ENCODE measurements around the gene USH1C.

Gene USH1C

DNA sequence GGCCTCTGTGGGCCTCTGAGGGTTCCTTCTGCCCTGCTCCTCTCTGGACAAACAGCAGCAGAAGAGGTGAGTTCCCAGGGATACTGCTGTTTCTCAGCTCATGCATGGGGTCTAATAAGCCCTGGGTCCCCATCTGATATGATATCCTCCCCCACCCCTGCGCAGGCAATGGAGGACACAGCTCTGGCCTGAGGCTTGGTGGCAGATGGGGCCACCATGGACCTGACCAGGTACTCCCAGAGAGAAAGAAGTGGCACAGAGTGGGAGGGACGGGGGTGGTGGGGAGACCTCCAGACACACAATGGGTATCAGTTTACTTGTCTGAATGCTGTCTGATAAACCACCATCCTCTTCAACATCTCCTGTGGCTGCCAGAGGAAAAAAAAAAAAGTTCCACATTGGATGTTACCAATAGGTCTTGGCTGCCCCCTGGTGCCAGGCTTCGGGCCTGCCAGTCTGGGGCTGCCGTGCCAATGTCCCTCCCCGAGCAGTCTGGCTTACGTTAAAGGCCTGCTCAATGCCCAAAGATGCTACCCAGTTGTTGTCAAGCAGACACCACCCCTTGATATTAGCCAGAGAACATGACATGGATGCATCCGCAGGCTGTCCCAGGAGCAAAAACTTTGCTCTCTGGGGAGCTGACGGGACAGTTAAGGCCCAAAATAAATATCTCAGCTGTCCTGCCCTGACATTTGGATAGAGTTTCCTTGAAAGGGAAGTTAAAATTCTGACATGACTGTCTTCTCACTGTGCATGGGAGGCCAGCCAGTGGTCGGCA, 39.7 kb downstream of the USH1C start:
- peak; percentile 49 for DNase-seq (ENCODE audit: low read depth, low spot score)

DNA sequence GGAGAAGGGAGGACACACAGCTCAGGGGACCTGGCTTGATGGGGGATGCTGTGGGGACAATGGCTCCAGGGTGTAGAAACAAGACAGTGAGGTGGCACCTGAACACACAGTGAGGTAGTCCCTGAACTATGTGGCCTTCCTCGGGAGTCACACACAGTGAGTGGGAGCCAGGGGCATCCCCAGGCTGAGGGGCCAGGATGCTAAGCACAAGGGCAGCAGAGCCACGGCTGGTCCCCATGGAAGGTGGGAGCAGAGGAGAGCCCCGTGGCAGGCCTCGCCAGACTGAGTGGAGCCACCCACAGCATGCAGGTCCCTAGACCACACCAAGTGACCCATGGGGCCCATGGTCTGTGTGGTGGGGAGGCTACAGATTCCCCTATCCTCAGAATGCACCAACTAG, 41.6 kb downstream of the USH1C start:
- DNase-seq (ENCODE audit: low read depth, low spot score): no peak

DNA sequence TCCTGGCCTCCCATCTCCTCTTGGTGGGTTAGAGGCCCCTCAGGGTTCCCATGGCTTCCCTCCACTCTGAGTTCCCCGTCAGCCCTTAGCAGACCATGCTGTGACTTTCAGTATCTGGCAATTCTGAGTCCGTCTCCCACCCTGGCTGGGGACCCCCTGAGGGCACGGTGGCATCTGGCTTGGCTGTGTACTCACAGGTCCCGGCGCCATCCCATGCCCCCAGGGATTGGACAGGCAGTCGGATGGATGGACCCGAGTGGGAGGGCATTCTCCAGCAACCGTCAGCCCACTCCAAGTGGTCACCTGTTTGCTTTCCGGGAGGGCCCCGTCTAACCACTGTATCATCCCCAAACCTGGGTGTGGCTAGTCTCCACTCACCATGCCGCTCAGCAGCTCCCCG, 43.5 kb downstream of the USH1C start:
- DNase-seq (ENCODE audit: low read depth, low spot score): no peak

DNA sequence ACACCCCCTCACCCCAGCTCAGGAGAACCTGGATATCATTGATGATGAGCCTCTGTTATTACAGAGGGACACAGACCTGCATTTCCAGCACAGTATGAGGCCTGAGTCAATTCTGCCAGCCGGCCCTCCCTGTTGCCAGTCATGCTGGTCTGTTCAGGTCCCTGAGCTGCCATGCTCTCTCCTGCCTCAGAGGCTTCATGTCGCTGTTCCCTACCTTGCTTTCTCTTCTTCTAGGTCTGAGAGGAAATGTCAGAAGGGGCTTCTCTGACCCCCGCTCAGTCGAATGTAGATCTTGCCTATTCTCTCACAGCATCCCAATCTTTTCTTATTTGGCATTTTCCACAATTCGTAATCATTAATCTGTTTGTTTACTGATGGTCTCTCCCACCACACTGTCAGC, 45.7 kb downstream of the USH1C start:
- DNase-seq (ENCODE audit: low read depth, low spot score): no peak

DNA sequence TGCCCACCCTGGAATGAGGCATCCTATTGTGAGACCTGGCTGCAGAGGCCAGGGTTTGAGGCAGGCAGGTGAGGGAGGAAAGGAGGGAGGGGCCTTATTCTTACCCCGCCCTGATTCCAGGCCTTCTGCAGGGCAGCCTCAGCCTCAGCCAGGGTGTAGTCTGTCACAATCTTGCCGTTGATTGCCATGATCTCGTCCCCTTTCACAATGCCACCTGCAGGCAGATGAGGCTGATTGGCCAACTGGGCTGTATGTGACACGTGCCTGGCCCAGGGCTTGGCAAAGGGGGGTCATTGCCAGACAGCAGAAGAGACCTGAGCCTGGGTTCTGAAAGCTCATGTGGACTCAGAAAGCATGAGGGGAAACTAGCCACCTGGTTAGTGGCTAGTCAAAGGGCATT, 46.2 kb downstream of the USH1C start:
- DNase-seq (ENCODE audit: low read depth, low spot score): no peak

DNA sequence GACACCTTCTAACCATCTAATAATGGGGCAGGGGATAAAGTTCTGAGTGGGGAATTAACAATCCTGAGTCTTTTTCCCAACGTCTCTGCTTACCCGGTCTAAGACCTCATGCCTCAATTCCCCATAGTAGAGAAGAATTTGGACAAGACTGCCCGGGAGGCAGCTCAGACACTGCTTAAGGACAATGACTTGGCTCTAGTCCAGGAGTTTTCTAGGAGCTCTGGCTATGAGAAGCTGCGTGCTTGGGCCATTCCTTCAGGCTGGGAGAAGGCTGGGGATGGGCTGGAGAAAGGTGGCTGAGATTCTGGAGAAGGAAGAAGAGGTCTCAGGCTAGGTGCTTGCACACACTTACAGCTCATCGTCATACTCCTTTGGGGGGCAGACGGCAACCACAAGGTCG, 47.8 kb downstream of the USH1C start:
- DNase-seq (ENCODE audit: low read depth, low spot score): no peak

DNA sequence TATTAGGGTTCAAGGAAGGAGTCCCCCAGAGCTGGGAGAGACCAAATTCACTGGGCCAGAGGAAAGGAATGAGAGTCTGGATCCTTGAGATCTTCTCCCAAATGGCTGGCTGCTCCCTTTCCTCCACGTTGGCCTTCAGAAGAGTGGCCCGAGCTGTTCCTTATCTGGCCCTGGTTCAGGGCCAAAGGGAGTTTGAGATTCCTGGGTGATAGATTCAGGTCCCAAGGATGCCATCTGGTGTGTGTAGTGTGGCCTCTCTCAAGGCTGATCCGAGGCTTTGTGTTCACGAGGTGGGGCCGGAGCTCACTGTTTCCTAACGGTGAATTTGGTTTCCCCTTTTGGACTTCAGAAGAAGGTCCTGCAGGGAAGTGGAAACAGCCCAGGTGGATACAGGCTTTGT, 50.2 kb downstream of the USH1C start:
- DNase-seq (ENCODE audit: low read depth, low spot score): no peak

DNA sequence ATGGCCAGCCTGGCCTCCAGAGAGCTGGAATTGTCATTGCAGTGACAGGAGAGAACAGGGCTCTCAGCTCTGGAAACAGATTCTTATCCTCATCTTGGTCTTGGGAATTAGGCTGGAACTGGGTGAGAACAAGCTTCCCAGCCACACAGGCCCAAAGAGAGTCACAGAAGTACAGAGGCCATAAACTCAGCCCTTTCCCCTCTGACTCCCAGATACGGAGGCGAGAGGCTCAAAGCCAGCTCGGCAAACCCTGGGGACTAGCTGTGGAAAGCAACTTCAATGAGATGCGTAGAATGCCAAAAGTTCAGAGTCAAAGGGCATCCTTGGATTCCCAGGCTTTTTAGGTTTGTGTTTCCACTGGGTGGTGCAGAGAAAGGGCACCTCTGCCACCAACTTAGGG, 53.3 kb downstream of the USH1C start:
- no peak for DNase-seq (ENCODE audit: low read depth, low spot score)

DNA sequence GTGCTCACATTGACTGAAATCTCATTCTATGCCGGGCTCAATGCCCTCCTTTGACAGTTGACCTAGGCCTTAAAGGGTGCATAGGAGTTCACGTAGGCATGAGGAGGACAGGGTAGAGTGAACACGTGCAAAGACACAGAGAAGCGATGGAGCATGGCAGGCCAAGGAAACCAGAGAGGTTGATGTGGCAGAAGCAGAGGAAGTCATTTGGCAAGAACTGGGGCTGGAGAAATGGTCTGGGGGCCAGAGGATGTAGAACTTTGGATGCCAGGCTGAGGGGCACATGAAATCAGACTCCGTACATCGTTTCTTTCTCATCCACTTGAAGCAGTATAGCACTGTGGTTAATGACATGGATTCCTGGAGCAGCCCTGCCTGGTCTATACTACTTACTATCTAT, 54.0 kb downstream of the USH1C start:
- DNase-seq (ENCODE audit: low read depth, low spot score): no peak

DNA sequence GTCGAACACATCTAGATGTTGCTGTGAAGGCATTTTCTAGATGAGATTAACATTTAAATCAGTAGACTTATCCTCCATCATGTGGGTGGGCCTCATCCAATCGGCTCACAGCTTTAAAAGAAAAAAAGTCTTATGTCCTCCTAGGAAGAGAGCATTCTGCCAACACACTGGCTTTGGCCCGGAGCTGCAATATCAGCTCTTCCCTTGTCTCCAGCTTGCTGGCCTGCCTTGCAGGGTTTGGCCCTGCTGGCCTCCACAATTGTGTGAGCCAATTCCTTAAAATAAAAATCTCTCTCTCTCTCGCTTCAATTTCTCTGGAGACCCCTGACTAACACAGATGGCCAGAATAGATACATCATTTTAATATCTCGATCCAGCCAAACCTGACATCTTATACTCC, 54.5 kb downstream of the USH1C start:
- DNase-seq (ENCODE audit: low read depth, low spot score): no peak

DNA sequence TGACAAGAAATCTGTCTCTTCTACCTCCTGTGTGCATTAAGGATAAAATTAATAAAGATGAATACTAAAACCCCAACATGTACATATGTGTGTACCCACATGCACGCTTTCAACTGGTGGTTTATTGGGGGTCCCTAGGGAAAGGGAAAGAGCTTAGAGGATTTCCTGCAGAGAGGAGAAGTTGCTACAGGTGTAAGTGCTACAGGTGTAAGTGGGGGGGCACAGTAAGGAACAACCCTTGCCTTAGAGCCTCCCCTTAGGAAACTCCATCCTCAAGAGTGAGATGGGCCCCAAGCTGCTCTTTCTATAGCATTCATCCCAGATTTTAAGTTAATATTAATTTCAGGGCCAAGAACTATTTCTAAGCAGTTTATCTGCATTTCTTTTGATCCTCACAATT, 55.7 kb downstream of the USH1C start:
- no peak for DNase-seq (ENCODE audit: low read depth, low spot score)

DNA sequence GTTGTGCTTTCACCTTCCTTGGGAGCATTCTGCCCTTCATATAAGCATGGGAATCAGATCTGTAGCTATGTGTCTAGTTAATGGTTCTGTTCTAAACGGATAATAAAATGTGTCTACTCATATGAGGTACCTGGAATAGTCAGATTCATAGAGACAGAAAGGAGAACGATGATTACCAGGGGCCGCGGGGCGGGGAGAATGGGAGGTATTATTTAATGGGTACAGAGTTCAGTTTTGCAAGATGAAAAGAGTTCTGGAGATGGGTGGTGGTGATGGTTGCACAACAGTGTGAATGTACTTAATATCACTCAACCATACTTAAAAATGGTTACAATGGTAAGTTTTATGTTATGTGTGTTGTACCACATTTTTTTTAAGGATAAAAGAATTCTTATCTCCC, 57.6 kb downstream of the USH1C start:
- DNase-seq (ENCODE audit: low read depth, low spot score): no peak

DNA sequence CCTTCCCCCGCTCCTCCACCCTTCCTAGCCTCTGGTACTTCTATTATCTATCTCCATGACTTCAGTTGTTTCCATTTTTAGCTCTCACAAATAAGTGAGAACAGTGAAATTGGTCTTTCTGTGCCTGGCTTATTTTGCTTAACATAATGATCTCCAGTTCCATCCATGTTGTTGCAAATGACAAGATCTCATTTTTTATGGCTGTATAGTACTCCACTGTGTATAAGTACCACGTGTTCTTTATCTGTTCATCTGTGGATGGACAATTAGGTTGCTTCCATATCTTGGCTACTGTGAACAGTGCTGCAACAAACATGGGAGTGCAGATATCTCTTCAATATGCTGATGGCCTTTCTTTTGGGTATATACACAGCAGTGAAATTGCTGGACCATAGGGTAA, 60.7 kb downstream of the USH1C start:
- DNase-seq (ENCODE audit: low read depth, low spot score): no peak

DNA sequence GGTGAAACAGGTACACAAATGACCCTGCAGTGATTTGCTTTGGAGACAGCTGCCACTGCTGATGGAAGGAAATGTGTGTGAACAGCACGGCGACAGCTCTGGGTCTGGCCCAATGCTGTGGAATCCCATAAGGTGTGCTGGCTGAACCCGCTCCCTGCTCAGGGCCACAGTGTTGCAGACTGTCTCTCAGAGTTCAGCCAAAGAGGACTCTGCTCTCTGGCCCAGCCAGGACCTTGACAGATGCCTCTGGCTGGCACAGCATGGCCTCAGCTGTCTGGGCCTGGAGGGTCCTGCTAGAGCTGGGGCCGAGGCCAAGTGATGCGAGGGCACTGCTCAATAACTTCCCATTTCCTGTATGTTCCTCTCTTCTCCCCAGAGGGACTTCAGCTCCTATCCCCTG, 62.3 kb downstream of the USH1C start:
- DNase-seq (ENCODE audit: low read depth, low spot score): no peak

DNA sequence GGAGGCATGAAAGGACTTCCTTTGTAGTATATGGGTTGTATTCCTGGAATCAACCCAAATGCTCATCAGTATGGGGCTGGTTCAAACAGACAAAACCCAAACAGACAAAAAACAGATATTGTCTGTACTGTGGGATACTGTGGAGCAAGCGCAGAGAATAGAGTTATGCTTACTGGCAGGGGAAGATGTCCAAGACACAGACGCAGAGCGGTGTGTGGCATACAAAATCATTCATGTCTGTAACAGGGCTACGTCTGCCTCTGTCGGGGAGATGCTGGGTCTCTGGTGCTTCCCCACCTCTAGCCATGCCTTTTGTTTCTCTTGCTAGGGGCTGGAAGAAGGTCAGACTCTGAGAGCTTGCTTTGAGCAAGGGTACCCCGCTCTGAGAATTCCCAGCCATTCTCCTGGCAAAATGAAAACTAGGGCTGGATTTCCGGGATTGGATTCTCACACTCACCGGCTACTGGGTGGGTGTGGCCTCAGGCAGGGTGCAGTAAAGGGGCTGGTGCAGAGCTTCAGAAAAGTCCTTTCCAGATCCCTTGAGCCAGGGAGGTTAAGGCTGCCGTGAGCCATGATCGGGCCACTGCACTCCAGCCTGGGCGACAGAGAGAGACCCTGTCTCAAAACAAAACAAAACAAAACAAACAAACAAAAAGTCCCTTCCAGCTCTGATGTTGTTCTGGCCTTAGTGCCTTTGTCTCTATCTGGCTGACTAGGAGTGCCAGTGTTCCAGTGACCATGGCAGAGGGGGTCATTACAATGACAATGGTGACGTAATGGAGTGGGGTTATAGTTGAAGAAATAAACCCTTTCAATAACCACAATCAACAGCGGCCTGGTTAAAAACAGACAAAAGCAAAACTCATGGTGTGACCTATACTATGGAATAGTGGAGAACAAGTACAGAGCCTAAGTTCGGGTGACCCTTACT, 64.7 kb downstream of the USH1C start:
- no peak for DNase-seq (ENCODE audit: low read depth, low spot score)

DNA sequence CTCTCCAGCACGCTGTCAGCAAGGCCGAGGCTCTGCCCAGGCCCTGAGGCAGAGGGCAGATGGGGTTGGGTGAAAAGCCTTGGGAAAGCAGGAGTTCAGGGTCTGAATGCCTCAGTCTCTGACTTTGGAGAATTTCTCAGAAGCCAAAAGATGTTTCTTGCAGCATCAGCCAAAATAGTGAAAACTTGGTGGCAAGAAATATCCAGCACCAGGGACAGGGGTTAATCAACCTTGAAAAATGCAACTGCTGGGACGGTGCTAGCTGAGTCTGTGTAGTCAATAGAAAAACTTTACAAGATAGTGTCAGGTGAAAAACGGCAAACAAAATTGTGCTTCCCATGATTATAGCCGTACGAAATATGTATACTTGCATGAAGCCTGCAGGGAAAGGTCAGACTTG, 66.1 kb downstream of the USH1C start:
- no peak for DNase-seq (ENCODE audit: low read depth, low spot score)

DNA sequence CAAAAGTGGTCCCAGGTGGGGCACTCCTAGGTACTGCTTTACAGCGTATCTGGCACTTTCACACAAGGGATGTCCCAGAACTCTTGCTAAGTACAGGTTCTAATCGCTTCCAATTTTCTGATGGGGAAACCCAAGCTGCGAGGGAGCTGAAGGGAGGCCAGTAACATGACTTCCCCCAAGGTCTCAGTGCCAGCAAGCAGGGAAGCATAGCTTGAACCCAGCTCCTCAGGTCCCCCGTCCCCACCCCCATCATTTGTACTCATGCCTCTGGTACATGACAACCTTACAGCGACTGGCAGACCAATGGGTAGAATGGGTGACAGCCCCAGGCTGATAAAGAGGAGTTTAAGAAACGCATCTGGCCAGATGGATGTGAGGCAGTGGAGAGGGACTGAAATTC, 66.9 kb downstream of the USH1C start:
- DNase-seq (ENCODE audit: low read depth, low spot score): no peak

DNA sequence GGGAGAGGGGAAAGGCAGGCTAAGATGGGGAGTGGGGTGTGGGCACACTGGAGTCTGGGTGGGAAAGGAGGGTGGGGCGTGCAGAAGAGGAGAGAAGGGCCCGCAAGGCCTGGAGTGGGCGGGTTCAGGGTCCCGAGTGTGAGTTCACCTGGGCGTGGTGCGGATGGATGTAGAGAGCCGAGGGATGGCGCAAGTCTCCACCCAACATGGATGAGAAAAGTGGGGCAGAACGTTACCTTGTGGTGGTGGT, 67.2 kb downstream of the USH1C start:
- DNase-seq (ENCODE audit: low read depth, low spot score): no peak

DNA sequence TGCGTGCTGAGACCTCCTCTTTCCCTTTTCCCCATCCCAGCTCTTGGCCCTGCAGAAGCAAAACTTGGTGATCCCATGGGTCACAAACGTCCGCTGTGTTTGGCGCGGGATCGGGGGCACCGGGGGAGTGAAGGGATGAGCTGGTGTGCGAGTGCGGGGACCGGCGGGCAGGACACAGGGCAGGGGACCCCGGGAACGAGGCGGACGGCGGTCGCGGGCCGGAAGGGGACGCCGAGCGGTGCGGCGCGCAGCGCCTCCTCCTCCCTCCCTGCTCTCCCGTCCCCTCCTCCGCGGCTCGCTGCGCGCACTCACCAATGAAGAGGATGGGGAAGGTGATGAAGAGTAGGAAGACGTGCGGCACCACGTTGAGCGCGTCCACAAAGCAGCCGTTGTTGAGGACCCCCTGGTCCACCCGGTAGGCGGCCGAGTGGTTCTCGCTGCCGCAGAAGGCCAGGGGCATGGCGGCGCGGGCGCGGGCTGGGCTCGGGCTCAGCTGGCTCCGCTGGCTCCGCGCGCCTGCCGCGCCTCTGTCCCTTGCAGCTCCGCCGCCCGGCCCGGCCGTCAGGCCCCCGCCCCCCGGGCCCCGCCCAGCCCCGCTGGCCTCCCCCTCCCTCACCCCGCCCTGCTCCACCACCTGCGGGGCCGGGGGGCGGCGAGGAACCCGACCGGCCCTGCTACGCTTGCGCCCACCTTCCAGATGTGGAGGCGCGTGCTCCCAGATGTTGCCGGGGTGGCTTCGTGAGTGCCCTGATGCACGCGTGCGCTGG, 67.7 kb downstream of the USH1C start, which contains the start of gene ABCC8:
Gene ABCC8, minus strand, starts transcription at position 529 of the 767 bp plus-strand sequence. Its CDS starts 69 bp downstream, at position 460.
- DNase-seq (ENCODE audit: low read depth, low spot score): no peak

DNA sequence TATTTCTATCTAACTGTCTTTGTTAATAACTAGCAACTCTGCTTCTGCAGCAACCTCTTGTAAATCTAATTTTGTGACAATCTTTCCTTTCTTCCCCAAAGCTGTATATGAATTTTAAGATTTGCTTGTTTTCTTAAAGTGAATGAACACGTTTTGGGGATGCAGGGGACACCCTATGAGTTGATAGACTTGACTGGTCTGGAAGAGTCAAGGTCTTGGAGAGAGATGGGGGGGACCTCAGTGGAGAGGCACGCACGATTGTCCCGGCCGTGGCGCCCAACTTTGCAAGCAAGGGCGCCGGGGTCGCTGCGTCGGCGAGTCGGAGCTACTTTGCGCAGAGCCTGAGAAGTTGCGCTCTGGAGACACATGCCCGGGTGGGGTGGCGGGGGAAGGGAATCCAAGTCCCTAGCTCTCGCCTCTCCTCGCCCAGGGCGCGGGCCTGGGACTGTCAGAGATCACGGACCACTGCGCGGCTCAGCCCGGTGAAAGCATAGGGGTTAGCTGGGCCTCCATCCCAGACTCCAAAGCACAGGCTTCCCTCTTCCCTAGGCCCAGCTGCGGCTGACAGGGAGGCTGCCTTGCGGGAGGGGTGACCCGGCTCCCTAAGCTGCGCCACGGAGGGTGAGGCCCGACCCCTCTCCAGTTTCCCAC, 68.4 kb downstream of the USH1C start:
- no peak for DNase-seq (ENCODE audit: low read depth, low spot score)

DNA sequence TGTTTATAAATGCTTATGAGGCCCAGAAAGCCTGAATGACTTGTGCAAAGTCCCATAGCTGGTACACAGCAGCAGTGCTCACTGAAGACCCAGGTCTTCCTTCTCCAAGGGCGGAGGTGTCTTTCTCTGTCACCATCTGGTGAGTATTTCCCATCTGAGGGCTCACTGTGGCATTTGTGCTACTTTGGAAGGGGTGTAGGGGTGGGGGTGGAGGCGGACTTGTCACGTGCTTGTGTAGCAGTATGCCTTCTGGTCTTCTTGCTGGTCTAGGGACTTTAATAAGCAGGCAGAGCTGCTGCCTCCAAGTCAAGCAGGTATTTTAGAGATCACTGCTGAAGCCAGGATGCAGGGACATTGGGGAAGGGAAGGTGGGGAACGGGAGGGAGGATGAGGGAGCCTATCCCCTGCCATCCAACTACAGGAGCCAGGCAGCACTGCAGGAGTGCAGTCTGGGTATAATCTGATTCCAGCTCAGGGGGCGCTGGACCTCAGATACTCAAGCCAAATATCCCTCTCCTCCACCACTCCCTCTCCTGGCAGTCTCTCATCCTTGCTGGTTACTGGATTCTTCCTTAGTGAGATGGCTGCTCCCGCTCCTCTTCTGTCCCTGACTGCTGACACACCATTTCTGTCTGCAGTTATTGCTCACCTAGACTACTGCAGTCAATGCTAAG, 71.0 kb downstream of the USH1C start:
- DNase-seq (ENCODE audit: low read depth, low spot score): no peak
